Progenitor cell of endocrine pancreas (in vitro differentiated cells): ENCODE results near the gene ALPI. TPM values are rescaled to one million over a fixed set of nuclear protein-coding genes. Genes with fewer than 3 reads are reported as not detected.
A peak's percentile ranks its signal among the peaks of the same experiment; 100 is the strongest.

Experiments
- DNase-seq: peaks from one replicate; pipeline ENCODE4 v3.0.0; 2021; ENCODE audit warnings: low spot score; ENCODE audit not compliant: unreplicated experiment
- H3K27ac Mint-ChIP-seq: 2 replicates; pipeline ENCODE4 v1.8.0; 2021; ENCODE audit warnings: mild to moderate bottlenecking, moderate library complexity, mixed read lengths
- H3K27me3 Mint-ChIP-seq: 2 replicates; pipeline ENCODE4 v1.8.0; 2021; ENCODE audit warnings: mixed read lengths
- H3K36me3 Mint-ChIP-seq: 2 replicates; pipeline ENCODE4 v1.8.0; 2022; ENCODE audit warnings: mixed read lengths; ENCODE audit not compliant: insufficient read depth
- H3K4me1 Mint-ChIP-seq: 2 replicates; pipeline ENCODE4 v1.8.0; 2021; ENCODE audit warnings: low read depth, mixed read lengths
- H3K4me3 Mint-ChIP-seq: 2 replicates; pipeline ENCODE4 v1.8.0; 2021; ENCODE audit warnings: low read depth, mild to moderate bottlenecking, moderate library complexity, mixed read lengths
- H3K9me3 Mint-ChIP-seq: 2 replicates; pipeline ENCODE4 v1.8.0; 2021; ENCODE audit warnings: low read depth, mixed read lengths
- CTCF ChIP-seq: fragments of 200-600 bp; sonication (generic); IDR thresholded peaks from one replicate; pipeline ENCODE4 v1.5.0; 2021; ENCODE audit warnings: antibody characterized with exemption, mild to moderate bottlenecking; ENCODE audit not compliant: unreplicated experiment
- total RNA-seq: library from RNA; stranded (reverse); gene quantifications from 2 replicates; pipeline ENCODE4 v1.2.1, GENCODE V29; 2021

ALPI gene
- total RNA-seq, 1 donor from 2014 or later = not detected

DNA sequence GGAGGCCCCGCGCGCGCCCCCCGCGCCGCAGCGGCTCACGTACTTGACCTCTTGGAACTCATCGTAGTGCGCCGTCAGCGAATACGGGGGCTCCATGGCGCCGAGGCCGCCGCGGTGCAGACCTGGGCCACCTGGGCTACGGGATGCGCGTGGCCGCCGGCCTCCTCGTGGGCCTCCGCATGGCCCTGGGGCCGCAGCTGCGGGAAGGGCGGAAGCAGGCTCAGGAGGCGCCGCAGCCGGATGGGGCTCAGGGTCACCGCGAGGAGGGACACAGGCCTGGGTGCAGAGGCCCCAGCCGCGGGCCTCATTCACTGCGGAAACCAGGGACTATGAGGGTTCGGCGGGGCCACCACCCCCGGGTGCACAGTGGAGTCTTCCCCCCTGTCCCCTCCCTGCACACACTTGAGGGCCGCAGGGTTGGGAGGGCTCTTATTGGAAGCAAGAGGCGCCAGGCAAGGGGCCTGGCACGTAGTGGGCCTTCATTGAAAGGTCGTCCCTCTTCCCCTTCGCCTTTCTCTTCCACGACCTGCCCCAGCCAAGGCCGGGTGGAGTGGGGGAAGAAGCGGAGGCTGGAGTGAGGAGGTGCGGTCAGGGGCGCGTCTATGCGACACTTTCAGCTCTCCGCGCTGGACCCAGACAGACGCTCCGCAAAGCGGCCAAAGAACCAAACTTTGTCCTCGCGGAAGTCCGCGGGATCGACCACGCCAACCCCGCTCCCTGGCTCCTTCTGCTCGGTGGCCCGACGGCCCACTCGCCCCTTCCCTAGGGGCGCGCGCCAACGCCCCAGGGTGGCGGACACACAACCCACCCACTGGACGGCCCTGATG lies 30.8 kb downstream of the ALPI start:
- no peak for DNase-seq
- H3K4me3 Mint-ChIP-seq = peak overlapping the region; percentile 59
- H3K27ac Mint-ChIP-seq = no peak overlapping the region
- H3K9me3 Mint-ChIP-seq = no peaks in the 10 kb centered on the region
- no peaks in the 10 kb centered on the region for H3K4me1 Mint-ChIP-seq
- TF ChIP-seq CTCF = no peak
- no peaks in the 10 kb centered on the region for H3K36me3 Mint-ChIP-seq
- H3K27me3 Mint-ChIP-seq = peaks cover 69% of the 10 kb centered on the region

DNA sequence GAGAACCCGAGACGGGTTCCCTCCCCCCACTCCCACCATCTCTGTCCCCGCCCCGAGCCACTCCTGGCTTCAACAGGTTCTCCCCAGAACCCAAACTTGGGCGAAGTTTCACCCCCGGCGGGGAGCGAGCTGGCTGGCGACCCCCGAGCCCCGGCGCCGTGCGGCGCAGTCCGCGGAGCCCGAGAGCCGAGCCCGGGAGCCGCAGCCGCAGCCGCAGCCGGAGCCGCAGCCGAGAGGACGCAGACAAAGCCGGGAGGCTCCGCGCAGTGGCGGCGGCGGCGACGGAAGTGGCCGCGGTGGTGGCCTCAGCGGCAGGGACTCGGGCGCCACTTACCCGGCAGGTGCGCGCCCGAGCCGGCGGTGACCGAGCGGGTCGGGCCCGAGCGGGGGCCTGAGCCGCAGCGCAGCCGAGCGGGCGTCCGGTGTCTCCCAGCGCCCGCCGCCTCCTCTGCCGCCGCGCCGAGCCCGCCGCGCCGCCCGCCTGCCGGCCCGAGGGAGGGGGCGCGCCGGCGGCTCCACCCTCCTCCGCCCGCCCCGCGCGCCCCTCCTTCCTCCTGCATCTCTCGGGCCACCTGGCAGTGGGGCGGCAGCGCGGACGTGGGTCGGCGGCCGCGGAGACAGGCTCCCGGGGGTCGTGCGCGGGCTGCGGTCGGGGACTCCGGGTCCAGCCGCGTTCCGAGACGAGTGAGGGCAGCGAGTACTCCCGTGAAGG lies 31.6 kb downstream of the ALPI start, which contains the start of gene ECEL1:
Gene ECEL1, minus strand, starts transcription at position 450 of the 712 bp plus-strand sequence. CDS start 1,181 bp downstream, outside the sequence.
- no peak for TF ChIP-seq CTCF
- Mint-ChIP-seq H3K27ac (no peak within 1 kb of the TSS), H3K36me3 (no peaks in the 10 kb centered on the region), H3K4me3 (peak within 1 kb of the TSS; percentile 59), H3K9me3 (no peaks in the 10 kb centered on the region), H3K4me1 (no peaks in the 10 kb centered on the region), H3K27me3 (peaks cover 70% of the 10 kb centered on the region)
- peak; percentile 26 for DNase-seq

GRCh38 chr2:232488097-232488711 lies 32.3 kb downstream of the ALPI start:
- peak overlapping the region; percentile 52 for H3K4me3 Mint-ChIP-seq
- H3K36me3 Mint-ChIP-seq = no peaks in the 10 kb centered on the region
- no peak overlapping the region for H3K27ac Mint-ChIP-seq
- peak; percentile 36 for TF ChIP-seq CTCF
- DNase-seq = no peak
- no peaks in the 10 kb centered on the region for H3K4me1 Mint-ChIP-seq
- peaks cover 69% of the 10 kb centered on the region for H3K27me3 Mint-ChIP-seq
- H3K9me3 Mint-ChIP-seq = no peaks in the 10 kb centered on the region

GRCh38 chr2:232488721-232489300 lies 32.9 kb downstream of the ALPI start:
- Mint-ChIP-seq H3K9me3 (no peaks in the 10 kb centered on the region), H3K36me3 (no peaks in the 10 kb centered on the region), H3K27ac (no peak overlapping the region), H3K27me3 (peaks cover 69% of the 10 kb centered on the region), H3K4me3 (peak overlapping the region; percentile 46), H3K4me1 (no peaks in the 10 kb centered on the region)
- no peak for TF ChIP-seq CTCF
- DNase-seq = no peak
